CD4-positive, alpha-beta T cell (primary cell): Measurements from ENCODE around the gene PREP. TPM values are rescaled to one million over a fixed set of nuclear protein-coding genes. Genes with fewer than 3 reads are reported as not detected.

ENCODE experiments used
- ATAC-seq: fragments of 200-7000 bp; cut with Tn5 transposase; one replicate; pipeline ENCODE4 v1.10.0; 2022; ENCODE audit warnings: mild to moderate bottlenecking; ENCODE audit not compliant: poor library complexity
- CTCF ChIA-PET: fragments of 350-600 bp; sonication (Branson Sonifier 250); formaldehyde crosslinking; loops from one replicate; lab custom pipeline; 2021; ENCODE audit warnings: antibody characterized with exemption, inconsistent platforms; lab: Charles Lee
- POLR2A ChIA-PET: fragments of 350-600 bp; sonication (Branson Sonifier 250); formaldehyde crosslinking; loops from one replicate; lab custom pipeline; 2021; ENCODE audit warnings: antibody characterized with exemption, inconsistent platforms; lab: Charles Lee
- DNase-seq, 14 experiments: peaks; one replicate each; pipeline ENCODE4 v3.0.0-alpha.2; 2013 to 2020; ENCODE audit warnings: mixed read lengths in 2 of 14
- H3K27ac ChIP-seq, 2 donors: one replicate each; pipeline versions ENCODE4 v1.5.1 to v1.7.0; 2013; ENCODE audit warnings: low read length in 2 of 2, low read depth in 1 of 2, mild to moderate bottlenecking in 1 of 2
- H3K27me3 ChIP-seq, 2 experiments: 1 replicate in 1 of 2; 2 replicates in 1 of 2; pipeline versions ENCODE4 v1.6.1 to v1.7.0; 2013; ENCODE audit warnings: low read length in 2 of 2, control low read depth in 1 of 2, mild to moderate bottlenecking in 1 of 2, moderate library complexity in 1 of 2; ENCODE audit not compliant: insufficient read depth in 2 of 2, control insufficient read depth in 1 of 2
- H3K36me3 ChIP-seq: one replicate; pipeline ENCODE4 v1.6.1; 2013; ENCODE audit warnings: low read length, control low read depth; ENCODE audit not compliant: insufficient read depth
- H3K4me1 ChIP-seq: one replicate; pipeline ENCODE4 v1.6.1; 2013; ENCODE audit warnings: low read length, control low read depth; ENCODE audit not compliant: insufficient read depth
- H3K4me3 ChIP-seq: one replicate; pipeline ENCODE4 v1.5.1; 2013; ENCODE audit warnings: mild to moderate bottlenecking, low read length, moderate library complexity
- H3K9me3 ChIP-seq, 2 experiments: 1 replicate in 1 of 2; 2 replicates in 1 of 2; pipeline versions ENCODE4 v1.6.1 to v1.7.0; 2013; ENCODE audit warnings: low read length in 2 of 2, mild to moderate bottlenecking in 2 of 2, control low read depth in 1 of 2, moderate library complexity in 1 of 2; ENCODE audit not compliant: control insufficient read depth in 1 of 2, insufficient read depth in 1 of 2
- H3K27ac Mint-ChIP-seq: one replicate; pipeline ENCODE4 v1.8.0; 2020; ENCODE audit warnings: mixed read lengths
- H3K27me3 Mint-ChIP-seq: one replicate; pipeline ENCODE4 v1.8.0; 2021; ENCODE audit warnings: mixed read lengths
- H3K36me3 Mint-ChIP-seq: one replicate; pipeline ENCODE4 v1.8.0; 2021; ENCODE audit warnings: low read depth, mixed read lengths
- H3K4me1 Mint-ChIP-seq: one replicate; pipeline ENCODE4 v1.8.0; 2021; ENCODE audit warnings: low read depth, mixed read lengths
- H3K4me3 Mint-ChIP-seq: one replicate; pipeline ENCODE4 v1.8.0; 2020; ENCODE audit warnings: mild to moderate bottlenecking, mixed read lengths
- H3K9me3 Mint-ChIP-seq: one replicate; pipeline ENCODE4 v1.8.0; 2020; ENCODE audit warnings: mixed read lengths
- CTCF ChIP-seq: fragments of 200-600 bp; IDR thresholded peaks from one replicate; pipeline ENCODE4 v1.8.0; 2022; ENCODE audit warnings: antibody characterized with exemption, mild to moderate bottlenecking
- intact Hi-C, 2 experiments: fragments of 100-400 bp; cut with DNase I in 1 of 2; cut with micrococcal nuclease in 1 of 2; formaldehyde crosslinking; loops; one replicate each; pipeline versions ENCODE4 v1.15.1 to v1.9.0; 2023 to 2025; cut with DNase I, micrococcal nuclease
- polyA plus RNA-seq, 2 donors: library from polyadenylated mRNA; unstranded; fragments of 120-200 nt; gene quantifications; one replicate each; pipeline ENCODE4 v1.2.1, GENCODE V29; 2013
- total RNA-seq, 174 experiments: library from RNA in 2 of 174; stranded (reverse) in 2 of 174; gene quantifications; one replicate each; pipeline ENCODE4 v1.2.3 and lab custom pipeline; 2021 to 2026

PREP gene
- total RNA-seq, result 10 to 100 TPM; 14.9 to 15.6 TPM
- polyA plus RNA-seq (2013, experiment 1 of 2), result 27.3 TPM
- 30.9 TPM for polyA plus RNA-seq (2013, experiment 2 of 2)
- 18.1 to 69.5 (median 40.8) reads per million in 172 experiments for total RNA-seq (lab: John Stamatoyannopoulos, UW)

GRCh38 chr6:105402939-105403935 lies at the start of gene PREP:
PREP (minus strand) TSS chr6:105403082; CDS start chr6:105402891, 191 bp downstream.
- Mint-ChIP-seq H3K4me3 (peak within 1 kb of the TSS; percentile 91), H3K27me3 (peaks cover 11% of the 10 kb centered on the region), H3K27ac (peak within 1 kb of the TSS; percentile 66), H3K9me3 (no peaks in the 10 kb centered on the region), H3K4me1 (peaks cover 52% of the 10 kb centered on the region), H3K36me3 (no peaks in the 10 kb centered on the region)
- Histone ChIP-seq H3K27me3 (no peaks in the 10 kb centered on the region), H3K9me3 (no peaks in the 10 kb centered on the region), H3K4me1 (peaks cover 42% of the 10 kb centered on the region), H3K27ac (no peak within 1 kb of the TSS), H3K36me3 (no peaks in the 10 kb centered on the region), H3K4me3 (peak within 1 kb of the TSS; percentile 94)
- ATAC-seq (peak; percentile 95), DNase-seq (peak; percentile 60 to 92 (median 80))
- ChIA-PET CTCF (interaction anchor here (0.6 to 1.2 kb wide), 6 partner anchors 10 to 931 kb away, joined by 3 to 9 read pairs (median 4); no protein-coding TSS in a partner anchor), POLR2A (interaction anchor here (0.7 to 1.3 kb wide), 4 partner anchors 10 to 922 kb away, joined by 3 to 5 read pairs (median 4); partner anchors contain the start of gene ATG5)
- intact Hi-C loops, result loop anchor here (1.0 to 10.0 kb wide), 5 partner anchors 86 to 1624 kb away; partner anchors contain the start of genes MTRES1 (in 1 of the 2), QRSL1 (in 1 of the 2) and RTN4IP1 (in 1 of the 2)
- peak; percentile 90 for TF ChIP-seq CTCF

GRCh38 chr6:105452376-105452775 lies 49.5 kb upstream of the PREP start:
- DNase-seq (no peak), ATAC-seq (no peak)
- no peaks in the 10 kb centered on the region for H3K36me3 Mint-ChIP-seq
- POLR2A ChIA-PET, result no interaction called here
- no peaks in the 10 kb centered on the region for H3K9me3 Mint-ChIP-seq
- CTCF ChIA-PET, result no interaction called here
- intact Hi-C loops, result no loop called here
- H3K4me3 Mint-ChIP-seq, result no peak overlapping the region
- Histone ChIP-seq H3K4me1 (peaks cover 3% of the 10 kb centered on the region), H3K9me3 (no peaks in the 10 kb centered on the region), H3K4me3 (no peak overlapping the region), H3K27ac (peak overlapping the region in 1 of 2 donors; percentile 28), H3K27me3 (no peaks in the 10 kb centered on the region), H3K36me3 (no peaks in the 10 kb centered on the region)
- no peak for TF ChIP-seq CTCF
- peaks cover 4% of the 10 kb centered on the region for H3K27me3 Mint-ChIP-seq
- H3K27ac Mint-ChIP-seq, result no peak overlapping the region
- peaks cover 18% of the 10 kb centered on the region for H3K4me1 Mint-ChIP-seq

GRCh38 chr6:105449756-105450390 lies 47.0 kb upstream of the PREP start:
- CTCF ChIA-PET, result no interaction called here
- POLR2A ChIA-PET, result no interaction called here
- intact Hi-C loops, result no loop called here

More at GRCh38 chr6:105449756-105450390, 47.0 kb upstream of the PREP start:
- no peak for TF ChIP-seq CTCF
- Mint-ChIP-seq H3K27ac (no peak overlapping the region), H3K4me1 (peaks cover 18% of the 10 kb centered on the region), H3K27me3 (peaks cover 5% of the 10 kb centered on the region), H3K36me3 (no peaks in the 10 kb centered on the region), H3K4me3 (no peak overlapping the region), H3K9me3 (no peaks in the 10 kb centered on the region)
- DNase-seq (no peak), ATAC-seq (no peak)
- no peak overlapping the region for H3K4me3 ChIP-seq
- H3K4me1 ChIP-seq, result peaks cover 3% of the 10 kb centered on the region
- H3K9me3 ChIP-seq, result no peaks in the 10 kb centered on the region
- no peak overlapping the region for H3K27ac ChIP-seq
- H3K27me3 ChIP-seq, result no peaks in the 10 kb centered on the region
- no peaks in the 10 kb centered on the region for H3K36me3 ChIP-seq
